Colon (tissue), 2 donors: ENCODE measurements around the gene NECAB2.
"Not testable (repeated sequence)": the region's sequence is repeated elsewhere in the genome, so short reads cannot be mapped to it uniquely, and the experiment has no call there.

Experiments
- FAIRE-seq: peaks from 2 replicates; lab custom pipeline; 2012; peaks lifted over from hg19 to GRCh38; lab: Jason Lieb, UNC
- donor health status: control.
- donor health status: control.

NECAB2 gene

DNA sequence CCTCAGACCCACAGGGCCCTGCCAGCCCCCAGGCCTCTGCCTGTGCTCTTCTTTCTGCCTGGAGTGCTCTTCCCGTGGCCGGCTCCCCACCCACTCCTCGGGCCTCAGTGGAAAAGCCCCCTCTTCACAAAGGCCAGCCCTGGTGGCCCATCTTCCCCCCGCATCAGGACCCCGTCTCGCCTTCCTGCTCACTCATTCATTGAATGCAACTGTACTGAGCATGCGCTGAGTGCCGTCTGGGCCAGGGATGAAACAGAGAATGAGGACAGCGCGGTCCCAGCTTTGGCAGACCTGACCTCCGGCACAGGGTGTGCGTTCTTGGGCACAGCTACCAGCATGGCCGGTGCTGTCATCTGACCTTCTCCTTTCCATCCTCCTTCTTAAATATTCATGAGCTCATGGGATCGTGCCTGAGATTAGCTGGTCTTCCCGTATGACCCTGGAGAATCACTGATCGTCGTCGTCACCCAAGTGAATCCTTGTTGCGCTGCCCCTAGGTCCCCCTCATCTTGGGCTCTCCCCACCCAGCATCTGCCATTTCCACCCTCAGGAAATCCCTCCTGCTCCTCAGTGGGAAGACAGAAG lies 31.4 kb upstream of the NECAB2 start:
- FAIRE-seq: no peak

DNA sequence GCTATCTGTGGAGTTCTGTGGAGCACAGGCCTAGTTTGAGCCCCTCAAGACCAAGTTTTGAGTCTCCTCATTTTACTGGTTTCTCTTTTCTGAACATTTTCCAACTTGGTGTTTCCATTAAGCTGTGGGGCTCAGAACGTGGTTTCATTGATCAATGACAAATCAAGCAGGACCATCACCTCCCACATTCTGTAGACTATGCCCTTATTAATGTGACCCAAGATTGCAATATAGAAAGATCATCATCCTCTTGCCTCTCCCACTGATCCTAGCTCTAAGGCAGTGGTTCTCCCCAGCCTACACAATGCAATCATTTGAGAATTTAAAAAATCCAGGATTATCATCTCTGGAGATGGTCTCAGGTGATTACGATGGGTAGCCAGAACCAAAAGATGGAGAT lies 30.8 kb upstream of the NECAB2 start:
- no peak for FAIRE-seq

DNA sequence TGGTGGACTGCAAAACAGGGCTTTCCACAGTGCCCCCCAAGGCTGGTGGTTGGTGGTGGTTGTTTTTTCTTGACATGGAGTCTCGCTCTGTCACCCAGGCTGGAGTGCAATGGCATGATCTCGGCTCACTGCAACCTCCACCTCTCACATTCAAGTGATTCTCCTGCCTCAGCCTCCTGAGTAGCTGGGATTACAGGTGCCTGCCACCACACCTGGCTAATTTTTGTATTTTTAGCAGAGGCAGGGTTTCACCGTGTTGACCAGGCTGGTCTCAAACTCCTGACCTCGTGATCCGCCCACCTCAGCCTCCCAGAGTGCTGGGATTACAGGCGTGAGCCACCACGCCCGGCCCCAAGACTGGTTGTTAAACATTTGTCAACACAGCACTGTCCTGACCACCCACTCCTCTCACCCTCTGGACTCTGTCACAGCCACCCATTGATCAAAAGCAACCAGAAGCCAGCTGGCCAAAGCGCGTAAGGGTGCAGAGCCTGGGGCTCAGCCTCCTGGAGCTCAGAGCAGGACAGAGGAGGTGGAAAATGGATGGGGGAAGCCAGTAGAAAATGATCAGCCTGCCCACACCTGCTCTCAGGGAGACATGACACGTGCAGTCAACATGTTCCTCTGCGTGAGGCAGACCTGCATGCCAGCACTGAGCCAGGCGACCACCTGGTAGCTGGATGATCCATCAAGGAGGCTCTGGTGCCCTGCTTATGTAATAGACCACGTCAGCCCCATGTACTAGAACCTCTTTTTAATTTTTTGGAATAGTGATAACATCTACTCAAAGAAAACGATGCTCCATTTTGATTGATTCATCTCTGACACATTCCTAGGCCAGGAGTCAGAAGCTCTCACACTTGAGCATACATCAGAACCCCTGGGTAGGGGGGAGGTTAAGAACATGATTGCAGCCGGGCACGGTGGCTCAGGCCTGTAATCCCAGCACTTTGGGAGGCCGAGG lies 29.8 kb upstream of the NECAB2 start:
- FAIRE-seq: no peak

DNA sequence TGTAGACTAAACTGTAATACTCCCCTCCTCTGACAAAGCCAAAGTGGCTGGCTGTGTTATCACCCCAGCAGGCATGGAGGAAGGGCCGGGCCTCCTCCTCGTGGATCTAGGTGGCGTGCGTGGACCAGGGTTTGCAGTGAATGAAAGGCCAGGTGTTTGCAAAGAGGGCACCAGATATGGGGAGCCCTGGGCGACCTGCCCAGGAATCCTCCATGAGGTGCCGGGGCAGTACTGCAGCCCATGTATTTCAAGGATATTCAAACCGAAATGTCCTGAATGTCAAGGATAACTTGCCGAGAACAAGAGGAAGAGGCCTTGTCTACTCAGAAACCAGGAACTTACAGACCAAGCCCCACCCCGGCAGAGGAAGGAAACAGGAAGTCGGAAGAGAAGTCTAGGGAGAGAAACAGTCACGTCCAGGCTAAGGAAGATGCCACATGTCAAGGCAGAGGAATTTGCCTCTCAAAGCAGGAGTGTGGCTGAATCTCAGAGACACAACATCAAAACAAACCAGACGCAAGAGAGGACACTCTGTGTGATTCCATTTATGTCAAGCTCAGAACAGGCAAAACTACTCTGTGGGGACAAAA lies 28.7 kb upstream of the NECAB2 start:
- FAIRE-seq: no peak

DNA sequence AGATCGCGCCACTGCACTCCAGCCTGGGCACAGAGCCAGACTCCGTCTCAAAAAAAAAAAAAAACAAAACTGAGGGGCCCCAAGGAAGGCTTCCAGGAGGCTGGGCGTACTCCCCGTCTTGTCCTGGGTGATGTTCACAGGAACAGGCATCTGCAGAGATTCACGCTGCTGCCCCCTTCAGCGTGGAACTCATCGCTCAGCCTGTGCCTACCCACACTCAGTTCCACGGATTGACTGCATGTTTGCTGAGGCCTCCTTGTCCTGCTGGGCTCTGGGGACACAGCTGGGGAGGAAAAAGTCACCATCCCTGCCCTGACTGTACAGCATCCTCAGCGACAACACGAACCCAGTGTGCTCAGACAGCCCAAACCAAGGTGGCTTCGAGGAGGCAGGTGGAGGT lies 27.9 kb upstream of the NECAB2 start:
- FAIRE-seq: no peak

DNA sequence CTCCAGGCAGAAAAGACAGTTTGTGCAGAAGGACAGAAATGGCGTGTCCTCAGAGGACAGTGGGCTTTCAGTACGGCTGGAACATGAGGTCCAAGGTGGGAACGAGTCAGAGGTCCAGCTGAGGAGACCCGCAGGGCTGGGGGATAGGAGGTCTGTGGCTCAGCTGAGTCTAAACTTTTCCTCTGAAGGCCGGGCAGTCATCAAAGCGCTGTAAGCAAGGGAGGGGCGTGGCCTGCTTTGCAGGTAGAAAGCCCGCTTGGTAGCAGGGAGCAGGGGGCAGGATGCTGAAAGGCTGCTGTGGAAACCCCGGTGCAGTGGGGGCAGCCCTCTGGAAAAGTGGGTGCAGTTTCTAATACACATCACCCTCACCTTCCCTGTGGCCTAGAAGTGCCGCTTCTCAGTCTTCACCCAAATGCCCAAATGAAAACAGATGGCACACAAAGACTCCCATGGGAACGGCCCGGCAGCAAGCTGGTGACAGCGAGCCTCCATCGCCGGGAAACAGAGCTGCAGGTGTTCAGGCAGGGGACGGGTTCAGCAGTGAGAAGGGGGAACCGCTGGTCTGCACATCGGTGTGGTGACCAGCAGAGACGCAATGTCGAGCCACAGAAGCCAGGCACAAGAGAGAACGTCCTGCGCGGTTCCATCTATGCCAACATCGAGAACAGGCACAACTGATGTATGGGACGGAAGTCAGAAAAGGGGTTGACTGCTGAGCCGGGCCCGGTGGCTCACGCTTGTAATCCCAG lies 27.2 kb upstream of the NECAB2 start:
- FAIRE-seq: no peak

DNA sequence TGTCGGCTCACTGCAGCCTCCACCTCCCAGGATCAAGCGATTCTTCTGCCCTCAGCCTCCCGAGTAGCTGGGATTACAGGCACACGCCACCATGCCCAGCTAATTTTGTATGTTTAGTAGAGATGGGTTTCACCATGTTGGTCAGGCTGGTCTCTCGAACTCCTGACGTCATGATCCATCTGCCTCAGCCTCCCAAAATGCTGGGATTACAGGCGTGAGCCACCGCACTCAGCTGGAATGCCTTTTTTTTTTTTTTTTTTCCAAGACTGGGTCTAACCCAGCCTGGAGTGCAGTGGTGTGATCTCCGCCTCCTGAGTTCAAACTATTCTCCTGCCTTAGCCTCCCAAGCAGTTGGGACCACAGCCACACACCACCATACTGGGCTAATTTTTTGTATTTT lies 26.5 kb upstream of the NECAB2 start:
- not testable (repeated sequence) for FAIRE-seq

DNA sequence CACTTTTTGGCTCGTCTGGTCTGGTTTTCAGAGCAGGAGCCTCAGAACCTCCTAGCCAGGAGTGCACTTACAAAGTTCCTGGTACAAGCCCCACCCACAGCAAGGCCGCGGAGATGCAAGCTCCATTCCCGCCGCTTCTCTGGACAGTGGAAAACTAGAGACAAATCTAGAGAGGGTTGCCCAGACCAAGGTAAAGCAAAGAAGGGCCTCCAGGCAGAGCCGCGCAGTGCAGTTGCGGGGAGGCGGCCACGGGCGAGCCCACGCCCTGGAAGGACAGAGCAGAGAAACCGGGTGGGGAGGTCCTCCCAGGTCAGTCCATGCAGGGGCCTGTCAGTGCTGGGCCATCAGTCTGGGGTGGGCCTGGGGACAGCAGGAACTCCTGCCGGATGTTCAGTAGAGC lies 26.0 kb upstream of the NECAB2 start:
- FAIRE-seq: no peak

DNA sequence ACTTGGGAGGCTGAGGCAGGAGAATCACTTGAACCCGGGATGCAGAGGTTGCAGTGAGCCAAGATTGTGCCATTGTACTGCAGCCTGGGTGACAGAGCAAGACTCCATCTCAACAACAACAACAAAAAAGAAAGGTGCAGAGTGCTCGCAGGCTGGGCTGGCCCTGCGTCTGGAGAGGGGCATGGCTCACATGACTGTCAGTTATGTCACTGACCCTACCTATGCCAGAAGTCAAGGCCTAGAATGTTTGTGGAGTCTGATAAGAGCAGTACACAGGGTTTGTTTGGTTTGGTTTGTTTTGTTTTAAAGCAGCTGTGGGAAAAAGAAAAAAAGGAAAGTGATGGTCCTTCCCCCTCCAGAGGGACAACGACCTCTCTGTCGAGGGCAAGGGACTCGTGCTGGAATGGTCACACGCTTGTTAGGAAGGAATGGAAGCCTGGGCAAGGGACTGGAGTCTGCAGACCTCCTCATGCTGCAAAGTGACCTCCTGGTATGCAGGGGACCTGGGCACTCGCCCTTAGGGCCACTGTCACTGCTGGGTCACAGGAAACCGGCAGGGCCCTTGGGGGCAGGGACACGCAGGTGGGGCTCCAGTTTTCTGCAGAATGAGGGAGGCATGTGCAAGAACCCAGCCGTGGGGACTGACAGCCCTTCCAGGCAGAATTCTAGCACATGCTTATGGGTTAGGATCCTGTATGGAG lies 25.1 kb upstream of the NECAB2 start:
- no peak for FAIRE-seq

DNA sequence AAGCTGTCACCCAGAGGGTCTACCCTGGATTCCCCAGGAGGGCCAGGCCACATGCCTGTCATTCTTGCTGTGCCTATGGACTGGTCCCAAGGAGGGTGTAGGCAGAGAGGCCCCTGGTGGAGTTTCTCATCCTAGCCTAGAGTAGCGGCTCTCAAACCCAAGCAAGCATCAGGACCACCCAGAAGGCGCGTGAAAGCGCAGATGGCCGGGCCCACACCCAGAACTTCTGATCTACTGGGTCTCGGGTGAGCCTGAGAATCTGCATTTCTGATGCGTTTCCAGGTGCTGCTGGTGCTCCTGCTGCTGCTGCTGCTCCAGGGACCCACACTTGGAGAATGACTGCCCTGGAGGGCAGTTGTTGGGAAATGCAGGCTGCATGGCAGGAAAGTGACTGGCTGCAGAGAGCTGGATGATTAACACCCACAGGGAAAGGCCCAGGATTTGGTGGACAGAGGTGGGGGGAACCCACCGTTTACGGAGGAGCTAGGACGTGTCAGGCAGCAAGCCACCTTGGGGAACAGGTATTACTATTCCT lies 24.5 kb upstream of the NECAB2 start:
- FAIRE-seq: no peak

DNA sequence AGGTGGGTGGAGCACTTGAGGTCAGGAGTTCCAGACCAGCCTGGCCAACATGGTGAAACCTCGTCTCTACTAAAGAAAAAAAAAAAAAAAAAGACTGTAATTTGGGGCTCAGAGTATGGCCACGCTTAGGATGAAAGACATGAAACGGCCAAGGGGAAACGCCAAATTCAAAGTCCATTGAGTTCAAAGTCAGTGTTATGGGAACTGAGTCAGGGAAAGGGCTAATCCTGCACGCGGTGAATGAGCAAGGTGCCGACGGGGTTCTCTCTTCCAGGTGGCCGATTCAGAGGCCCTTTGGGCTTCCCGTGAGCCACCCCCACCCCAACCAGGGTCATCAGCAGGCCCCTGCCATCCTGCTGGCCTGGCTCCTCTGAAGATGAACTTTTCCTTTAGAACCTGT lies 22.5 kb upstream of the NECAB2 start:
- no peak for FAIRE-seq

DNA sequence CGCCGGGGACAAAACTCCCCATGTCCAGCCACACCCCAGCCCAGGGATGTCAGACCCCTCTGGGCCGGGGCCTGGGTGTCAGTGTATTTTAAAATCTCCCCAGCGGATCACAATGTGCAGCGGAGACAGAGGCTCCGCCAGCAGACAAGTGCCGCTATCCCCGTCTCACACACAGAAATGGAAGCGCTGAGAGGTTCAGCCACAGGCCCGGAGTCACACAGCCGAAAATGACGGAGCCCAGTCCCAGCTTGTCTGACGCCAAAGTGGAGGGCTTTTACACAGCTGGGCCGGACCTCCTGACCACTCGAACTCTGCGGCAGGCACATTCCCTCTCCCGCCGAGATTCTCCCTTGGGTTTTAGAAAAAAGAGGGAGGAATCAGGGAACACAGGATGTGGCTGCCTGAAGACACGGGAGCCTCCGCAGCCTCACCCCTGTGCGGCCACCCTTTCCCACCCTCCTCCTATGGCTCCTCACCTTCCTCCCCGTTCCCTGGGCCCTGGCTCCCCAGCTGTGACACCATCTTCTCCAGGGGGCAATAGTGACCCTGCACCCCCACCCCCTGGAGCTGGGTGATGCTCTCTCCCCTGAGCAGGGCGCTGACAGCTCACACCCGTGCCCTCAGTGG lies 21.8 kb upstream of the NECAB2 start:
- no peak for FAIRE-seq

DNA sequence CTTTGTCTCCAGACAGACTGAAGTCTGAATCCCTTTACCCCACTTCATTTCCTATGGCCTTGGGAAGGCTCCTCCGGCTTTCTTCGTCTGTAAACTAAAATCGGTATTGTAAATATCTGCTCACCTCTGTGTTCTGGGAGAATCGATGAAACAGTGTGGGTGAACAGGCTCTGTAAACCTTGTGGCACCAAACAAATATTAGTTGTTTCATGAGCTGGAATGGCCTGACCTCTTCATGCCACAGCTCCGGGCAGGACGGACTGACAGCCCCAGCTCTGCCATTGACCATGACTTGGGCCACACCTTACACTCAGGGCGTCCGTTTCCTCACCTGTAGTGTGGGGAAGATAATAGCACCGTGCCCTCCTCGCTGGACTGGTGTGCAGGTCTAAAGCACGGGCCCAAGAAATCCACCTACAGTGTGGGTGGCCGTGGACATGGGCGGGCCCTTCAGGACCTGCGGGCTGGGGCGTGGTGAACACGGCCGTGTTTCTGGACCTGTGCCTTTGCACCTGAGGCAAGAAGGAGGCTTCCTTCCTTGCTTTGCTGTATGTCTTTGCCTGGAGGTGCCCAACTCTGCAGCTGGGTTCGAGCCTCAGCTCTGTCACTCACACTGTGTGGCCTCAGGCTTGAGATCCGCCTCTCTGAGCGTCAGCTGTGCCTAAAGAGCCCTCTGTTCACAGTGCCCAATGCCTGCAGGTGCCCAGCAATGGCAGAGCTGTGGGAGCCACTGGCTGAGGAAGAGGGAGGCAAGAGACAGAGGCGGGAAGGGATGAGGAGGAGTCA lies 21.1 kb upstream of the NECAB2 start:
- FAIRE-seq: no peak

DNA sequence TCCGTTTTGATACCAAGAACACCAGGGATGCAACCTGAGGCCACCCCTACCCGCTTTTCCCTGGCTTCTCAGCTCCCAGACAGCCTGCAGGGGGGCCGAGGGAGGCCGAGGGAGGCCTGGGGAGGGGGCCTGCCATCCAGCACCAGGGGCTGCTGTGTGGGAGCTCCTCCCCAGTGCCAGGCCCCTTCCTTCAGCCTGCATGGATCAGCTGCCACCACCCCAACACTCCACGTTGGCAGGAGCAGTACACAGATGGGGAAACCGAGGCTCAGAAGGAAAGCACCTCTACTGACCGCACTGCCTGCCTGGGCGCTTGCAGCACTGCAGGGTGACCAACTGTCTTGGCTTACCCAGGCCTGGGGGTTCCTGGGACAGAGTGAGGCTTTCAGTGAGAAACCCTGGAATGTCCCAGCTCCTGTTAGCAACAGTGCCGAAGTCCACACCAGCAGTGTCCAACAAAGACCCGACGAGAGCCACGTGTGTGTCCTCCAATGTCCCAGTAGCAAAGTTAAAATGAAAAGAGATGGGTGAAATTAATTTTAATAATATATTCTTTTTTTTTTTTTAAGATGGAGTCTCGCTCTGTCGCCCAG lies 20.3 kb upstream of the NECAB2 start:
- no peak for FAIRE-seq

DNA sequence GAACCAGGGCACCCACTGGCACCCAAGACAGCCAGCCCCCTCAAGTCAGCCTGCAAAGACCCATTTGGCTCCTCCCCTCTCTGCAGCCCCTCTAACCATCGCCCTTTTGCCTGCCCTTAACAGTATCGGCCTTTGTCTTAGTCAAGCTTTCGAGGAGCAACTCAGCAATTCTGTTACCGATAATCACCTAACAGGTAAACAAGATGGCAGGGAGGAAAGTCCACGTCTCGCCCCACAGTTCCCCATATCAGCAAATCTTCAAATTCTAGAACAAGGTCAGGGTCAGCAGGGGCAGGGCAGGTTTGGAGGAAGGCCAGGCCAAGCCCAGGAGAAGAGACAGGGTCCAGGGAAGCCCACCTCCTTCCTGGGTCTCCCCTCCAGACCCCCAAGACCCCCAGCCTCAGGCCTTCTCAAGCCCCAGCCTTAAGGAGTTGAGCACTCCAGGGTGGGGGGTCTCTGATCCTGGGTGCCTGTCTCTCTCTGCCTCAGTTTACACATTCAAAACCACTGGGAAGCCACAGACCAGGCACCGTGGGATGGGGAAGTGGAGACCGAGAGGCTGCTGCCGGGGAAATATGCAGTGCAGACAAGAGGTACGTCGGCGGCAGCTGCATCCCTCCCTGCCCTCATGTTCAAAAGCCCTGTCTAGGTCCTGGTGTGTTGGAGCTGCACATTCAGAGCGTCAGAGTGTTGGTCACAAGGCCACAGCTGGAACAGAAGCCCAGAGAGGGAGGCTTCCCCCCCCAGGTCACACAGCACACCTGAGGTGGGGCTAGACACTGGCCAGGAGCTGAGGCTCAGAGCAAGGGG lies 18.9 kb upstream of the NECAB2 start:
- no peak for FAIRE-seq

DNA sequence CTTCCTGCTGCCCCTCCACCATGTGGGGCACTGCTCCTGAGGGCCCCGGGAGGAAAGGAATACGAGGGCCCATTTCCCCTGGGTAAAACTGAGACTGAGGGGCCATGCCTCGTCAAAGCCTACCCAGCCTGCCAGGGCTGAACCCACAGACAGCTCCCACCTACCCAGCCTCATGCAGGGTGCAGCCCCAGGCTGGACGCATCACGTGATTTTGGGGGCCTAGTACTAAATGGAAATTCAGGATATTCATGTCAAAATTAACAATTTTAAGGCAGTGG lies 18.4 kb upstream of the NECAB2 start:
- FAIRE-seq: no peak

DNA sequence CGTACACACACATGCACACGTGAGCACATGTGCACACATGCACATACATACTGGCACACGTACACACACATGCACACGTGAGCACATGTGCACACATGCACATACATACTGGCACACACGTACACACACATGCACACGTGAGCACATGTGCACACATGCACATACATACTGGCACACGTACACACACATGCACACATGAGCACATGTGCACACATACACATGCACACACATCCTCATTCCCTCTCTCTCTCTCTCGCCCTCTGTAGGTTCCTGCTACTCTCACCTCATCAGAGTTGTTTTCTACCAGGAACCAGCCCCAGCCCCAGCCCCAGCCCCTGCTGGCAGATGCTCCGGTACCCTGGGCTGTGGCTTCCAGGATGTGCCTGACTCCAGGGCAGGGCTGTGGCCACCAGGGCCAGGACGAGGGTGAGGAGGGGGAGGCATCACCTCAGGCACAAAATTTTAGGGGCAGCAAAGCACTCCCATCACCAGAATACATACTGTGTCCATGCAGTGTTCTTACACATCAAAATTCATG lies 17.1 kb upstream of the NECAB2 start:
- not testable (repeated sequence) for FAIRE-seq

DNA sequence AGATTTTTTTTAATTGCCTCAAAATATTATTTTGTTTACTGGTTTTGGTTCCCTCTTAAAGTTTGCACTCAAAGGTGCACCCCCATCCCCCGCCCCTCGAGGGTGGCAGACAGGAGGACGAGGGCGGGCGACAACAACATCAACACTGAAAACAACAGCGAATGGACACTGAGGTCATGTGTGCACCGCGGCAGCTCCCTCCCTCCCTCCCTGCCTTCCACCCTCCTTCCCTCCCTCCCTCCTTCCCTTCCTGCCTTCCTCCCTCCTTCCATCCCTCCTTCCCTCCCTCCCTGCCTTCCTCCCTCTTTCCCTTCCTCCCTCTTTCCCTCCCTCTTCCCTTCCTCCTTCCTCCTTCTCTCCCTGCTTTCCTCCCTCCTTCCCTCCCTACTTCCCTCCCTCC lies 16.5 kb upstream of the NECAB2 start:
- no peak for FAIRE-seq

DNA sequence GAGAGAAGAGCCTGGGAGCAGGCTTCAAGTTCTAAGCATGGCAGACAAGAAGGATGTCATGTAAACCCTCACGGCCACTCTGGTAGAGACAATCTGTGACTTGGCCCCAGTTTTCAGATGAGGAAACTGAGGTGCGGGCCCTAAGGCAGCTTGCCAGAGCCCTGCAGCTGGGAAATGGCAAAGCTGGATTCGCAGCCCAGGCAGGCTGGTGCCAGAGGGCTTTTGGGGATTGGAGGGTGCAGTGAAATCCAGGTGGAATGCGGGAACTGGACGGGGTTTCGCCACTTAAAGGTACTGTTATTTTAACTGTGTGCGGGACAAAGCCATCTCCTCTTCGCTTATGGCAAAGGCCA lies 15.5 kb upstream of the NECAB2 start:
- no peak for FAIRE-seq
